Measurements from ENCODE around the gene FDCSP.

FDCSP gene

DNA sequence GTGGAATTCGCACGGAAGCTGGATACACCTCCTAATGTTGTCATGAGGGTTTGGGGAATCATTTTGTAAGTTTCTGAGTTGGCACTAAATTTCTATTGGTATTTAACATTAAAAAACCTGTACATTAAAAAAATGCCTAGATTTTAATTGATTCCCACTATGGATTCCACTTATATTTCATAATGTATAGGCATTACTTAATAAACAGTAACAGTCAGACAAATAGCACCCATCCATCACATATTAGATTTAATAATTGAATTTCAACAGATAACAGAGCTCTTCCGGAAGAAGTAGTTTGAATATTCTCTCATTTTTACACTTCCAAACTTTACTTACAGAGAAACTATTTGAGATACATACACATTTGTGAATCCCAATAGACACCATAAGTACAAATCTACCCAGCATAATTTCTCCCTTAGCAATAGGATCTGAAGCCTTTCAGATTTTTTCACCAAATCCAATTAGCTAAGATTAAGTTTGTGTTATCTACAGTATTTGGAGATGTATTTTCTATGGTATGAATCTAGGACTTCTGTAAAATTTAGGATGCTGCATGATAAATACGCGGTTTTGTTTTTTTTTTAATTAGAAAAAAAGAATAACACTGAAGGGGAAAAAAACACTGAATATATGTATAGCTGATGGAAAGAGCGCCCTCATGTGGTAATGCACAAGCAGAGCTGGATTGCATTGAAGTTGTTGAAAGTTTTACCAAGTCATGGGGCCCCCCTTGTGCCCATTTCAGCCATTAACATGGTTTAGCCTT, 42.6 kb upstream of the FDCSP start:
- Histone ChIP-seq H3K9ac (ENCODE audit: low read length) (no peak overlapping the region), H3K4me2 (ENCODE audit: low read length) (no peak overlapping the region), H3K4me1 (ENCODE audit: insufficient read depth, low read length, severe bottlenecking) (no peaks in the 10 kb centered on the region), H3K27ac (ENCODE audit: low read depth, low read length, poor library complexity, severe bottlenecking) (no peak overlapping the region), H2AFZ (ENCODE audit: low read length) (no peak overlapping the region), H3K4me3 (ENCODE audit: low read depth, low read length, poor library complexity, severe bottlenecking) (no peak overlapping the region), H3K36me3 (ENCODE audit: insufficient read depth, low read length) (no peaks in the 10 kb centered on the region), H3K27me3 (ENCODE audit: insufficient read depth, low read length) (no peaks in the 10 kb centered on the region), H3K9me2 (ENCODE audit: low read depth, low read length) (no peaks in the 10 kb centered on the region), H3F3A (ENCODE audit: insufficient read depth, low read length) (no peaks in the 10 kb centered on the region), H3K9me3 (ENCODE audit: low read length) (no peaks in the 10 kb centered on the region), H4K20me1 (ENCODE audit: insufficient read depth, low read length) (no peaks in the 10 kb centered on the region), H3K79me2 (ENCODE audit: insufficient read depth, low read length) (no peaks in the 10 kb centered on the region)
- TF ChIP-seq EZH2 (IDR thresholded peaks at IDR 0.05; ENCODE audit: borderline replicate concordance, low read length), result no peak
- TF ChIP-seq, protein P1, sequence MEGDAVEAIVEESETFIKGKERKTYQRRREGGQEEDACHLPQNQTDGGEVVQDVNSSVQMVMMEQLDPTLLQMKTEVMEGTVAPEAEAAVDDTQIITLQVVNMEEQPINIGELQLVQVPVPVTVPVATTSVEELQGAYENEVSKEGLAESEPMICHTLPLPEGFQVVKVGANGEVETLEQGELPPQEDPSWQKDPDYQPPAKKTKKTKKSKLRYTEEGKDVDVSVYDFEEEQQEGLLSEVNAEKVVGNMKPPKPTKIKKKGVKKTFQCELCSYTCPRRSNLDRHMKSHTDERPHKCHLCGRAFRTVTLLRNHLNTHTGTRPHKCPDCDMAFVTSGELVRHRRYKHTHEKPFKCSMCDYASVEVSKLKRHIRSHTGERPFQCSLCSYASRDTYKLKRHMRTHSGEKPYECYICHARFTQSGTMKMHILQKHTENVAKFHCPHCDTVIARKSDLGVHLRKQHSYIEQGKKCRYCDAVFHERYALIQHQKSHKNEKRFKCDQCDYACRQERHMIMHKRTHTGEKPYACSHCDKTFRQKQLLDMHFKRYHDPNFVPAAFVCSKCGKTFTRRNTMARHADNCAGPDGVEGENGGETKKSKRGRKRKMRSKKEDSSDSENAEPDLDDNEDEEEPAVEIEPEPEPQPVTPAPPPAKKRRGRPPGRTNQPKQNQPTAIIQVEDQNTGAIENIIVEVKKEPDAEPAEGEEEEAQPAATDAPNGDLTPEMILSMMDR (IDR thresholded peaks at IDR 0.05; ENCODE audit: low read length), result peak; percentile 85

DNA sequence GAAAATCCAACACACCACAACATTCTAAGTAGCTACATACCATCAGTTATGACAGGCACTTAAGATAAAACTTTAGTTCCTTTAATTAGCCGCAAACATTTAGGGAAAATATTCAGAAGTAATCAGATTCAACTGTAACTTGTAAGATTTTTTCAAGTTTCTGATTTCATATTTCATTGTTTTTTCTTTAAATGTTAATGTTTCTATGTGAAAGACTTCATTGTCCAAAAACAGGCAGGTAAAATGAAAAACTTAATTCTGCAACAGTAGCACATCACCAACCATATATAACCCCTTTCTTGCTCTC, 42.0 kb upstream of the FDCSP start:
- H2AFZ ChIP-seq (ENCODE audit: low read length), result no peak overlapping the region

GRCh38 chr4:70187216-70187615, 38.7 kb upstream of the FDCSP start:
- Histone ChIP-seq H3K4me3 (ENCODE audit: low read depth, low read length, poor library complexity, severe bottlenecking) (no peak overlapping the region), H3F3A (ENCODE audit: insufficient read depth, low read length) (no peaks in the 10 kb centered on the region), H4K20me1 (ENCODE audit: insufficient read depth, low read length) (no peaks in the 10 kb centered on the region), H3K4me2 (ENCODE audit: low read length) (no peak overlapping the region), H3K79me2 (ENCODE audit: insufficient read depth, low read length) (no peaks in the 10 kb centered on the region), H3K27ac (ENCODE audit: low read depth, low read length, poor library complexity, severe bottlenecking) (no peak overlapping the region), H3K9me3 (ENCODE audit: low read length) (no peaks in the 10 kb centered on the region), H3K27me3 (ENCODE audit: insufficient read depth, low read length) (no peaks in the 10 kb centered on the region), H3K4me1 (ENCODE audit: insufficient read depth, low read length, severe bottlenecking) (no peaks in the 10 kb centered on the region), H3K9ac (ENCODE audit: low read length) (no peak overlapping the region), H2AFZ (ENCODE audit: low read length) (no peak overlapping the region), H3K36me3 (ENCODE audit: insufficient read depth, low read length) (no peaks in the 10 kb centered on the region), H3K9me2 (ENCODE audit: low read depth, low read length) (no peaks in the 10 kb centered on the region)
- TF ChIP-seq EZH2 (IDR thresholded peaks at IDR 0.05; ENCODE audit: borderline replicate concordance, low read length), result no peak
- TF ChIP-seq, protein P1 (IDR thresholded peaks at IDR 0.05; ENCODE audit: low read length), result no peak

More for the DNA sequence above, 42.0 kb upstream of the FDCSP start:
- Histone ChIP-seq H3K9me2 (ENCODE audit: low read depth, low read length) (no peaks in the 10 kb centered on the region), H4K20me1 (ENCODE audit: insufficient read depth, low read length) (no peaks in the 10 kb centered on the region), H3K27me3 (ENCODE audit: insufficient read depth, low read length) (no peaks in the 10 kb centered on the region), H3K4me2 (ENCODE audit: low read length) (no peak overlapping the region), H3K79me2 (ENCODE audit: insufficient read depth, low read length) (no peaks in the 10 kb centered on the region), H3K36me3 (ENCODE audit: insufficient read depth, low read length) (no peaks in the 10 kb centered on the region), H3K4me1 (ENCODE audit: insufficient read depth, low read length, severe bottlenecking) (no peaks in the 10 kb centered on the region), H3K4me3 (ENCODE audit: low read depth, low read length, poor library complexity, severe bottlenecking) (no peak overlapping the region), H3F3A (ENCODE audit: insufficient read depth, low read length) (no peaks in the 10 kb centered on the region), H3K9me3 (ENCODE audit: low read length) (no peaks in the 10 kb centered on the region), H3K27ac (ENCODE audit: low read depth, low read length, poor library complexity, severe bottlenecking) (no peak overlapping the region), H3K9ac (ENCODE audit: low read length) (no peak overlapping the region)
- no peak for TF ChIP-seq EZH2 (IDR thresholded peaks at IDR 0.05; ENCODE audit: borderline replicate concordance, low read length)
- TF ChIP-seq, protein P1 (IDR thresholded peaks at IDR 0.05; ENCODE audit: low read length), result peak; percentile 19; the same call in 1 of the 2 replicates

Data from OCI-LY1 (cell line).